WERI-Rb-1 (cell line): ENCODE data around the gene C12orf43.

ENCODE experiments used
- DNase-seq: peaks from one replicate; pipeline ENCODE4 v3.0.0-alpha.2; 2020
- H3K27ac ChIP-seq: fragments of 250-450 bp; sonication (Bioruptor Pico); 2 replicates; pipeline ENCODE4 v1.5.1; 2020; ENCODE audit warnings: mild to moderate bottlenecking, moderate library complexity
- H3K27me3 ChIP-seq: fragments of 250-450 bp; sonication (Bioruptor Pico); 2 replicates; pipeline ENCODE4 v1.5.1; 2021; ENCODE audit warnings: mild to moderate bottlenecking, low read depth, moderate library complexity; ENCODE audit not compliant: insufficient read depth, severe bottlenecking
- H3K36me3 ChIP-seq: fragments of 250-450 bp; sonication (Bioruptor Pico); 2 replicates; pipeline ENCODE4 v1.5.1; 2020; ENCODE audit warnings: mild to moderate bottlenecking, moderate library complexity
- H3K4me3 ChIP-seq: 2 replicates; pipeline ENCODE4 v1.5.1; 2011; ENCODE audit warnings: low read depth, mild to moderate bottlenecking, control low read depth, low read length
- H3K9me3 ChIP-seq: fragments of 250-450 bp; sonication (Bioruptor Pico); 2 replicates; pipeline ENCODE4 v1.5.1; 2021; ENCODE audit warnings: mild to moderate bottlenecking, moderate library complexity; ENCODE audit not compliant: severe bottlenecking
- CTCF ChIP-seq: IDR thresholded peaks from 2 replicates; pipeline ENCODE4 v1.5.1; 2011; ENCODE audit warnings: low read depth, mild to moderate bottlenecking, control low read depth, inconsistent platforms, low read length

C12orf43 gene

GRCh38 chr12:120984351-120984898, 31.9 kb downstream of the C12orf43 start:
- no peak for DNase-seq
- TF ChIP-seq CTCF: no peak
- H3K9me3 ChIP-seq: no peaks in the 10 kb centered on the region
- no peaks in the 10 kb centered on the region for H3K27me3 ChIP-seq
- H3K36me3 ChIP-seq: no peaks in the 10 kb centered on the region
- H3K27ac ChIP-seq: no peak overlapping the region
- H3K4me3 ChIP-seq: no peak overlapping the region

GRCh38 chr12:120983759-120984158, 32.5 kb downstream of the C12orf43 start:
- DNase-seq: no peak
- Histone ChIP-seq H3K4me3 (no peak overlapping the region), H3K27ac (no peak overlapping the region), H3K36me3 (no peaks in the 10 kb centered on the region), H3K9me3 (no peaks in the 10 kb centered on the region), H3K27me3 (no peaks in the 10 kb centered on the region)
- no peak for TF ChIP-seq CTCF

GRCh38 chr12:120982659-120983058, 33.6 kb downstream of the C12orf43 start:
- H3K27me3 ChIP-seq: no peaks in the 10 kb centered on the region
- H3K36me3 ChIP-seq: no peaks in the 10 kb centered on the region
- H3K27ac ChIP-seq: no peak overlapping the region
- TF ChIP-seq CTCF: no peak
- no peak overlapping the region for H3K4me3 ChIP-seq
- no peaks in the 10 kb centered on the region for H3K9me3 ChIP-seq
- DNase-seq: no peak

GRCh38 chr12:120981407-120981941, 34.8 kb downstream of the C12orf43 start:
- H3K27me3 ChIP-seq: no peaks in the 10 kb centered on the region
- H3K36me3 ChIP-seq: no peaks in the 10 kb centered on the region
- no peak for TF ChIP-seq CTCF
- H3K27ac ChIP-seq: no peak overlapping the region
- no peaks in the 10 kb centered on the region for H3K9me3 ChIP-seq
- H3K4me3 ChIP-seq: no peak overlapping the region
- DNase-seq: no peak

GRCh38 chr12:120980800-120981368, 35.4 kb downstream of the C12orf43 start:
- H3K27me3 ChIP-seq: no peaks in the 10 kb centered on the region
- H3K27ac ChIP-seq: no peak overlapping the region
- H3K4me3 ChIP-seq: no peak overlapping the region
- no peaks in the 10 kb centered on the region for H3K36me3 ChIP-seq
- TF ChIP-seq CTCF: no peak
- H3K9me3 ChIP-seq: no peaks in the 10 kb centered on the region
- DNase-seq: no peak
